ENCODE measurements around the gene MIA2.

DNA sequence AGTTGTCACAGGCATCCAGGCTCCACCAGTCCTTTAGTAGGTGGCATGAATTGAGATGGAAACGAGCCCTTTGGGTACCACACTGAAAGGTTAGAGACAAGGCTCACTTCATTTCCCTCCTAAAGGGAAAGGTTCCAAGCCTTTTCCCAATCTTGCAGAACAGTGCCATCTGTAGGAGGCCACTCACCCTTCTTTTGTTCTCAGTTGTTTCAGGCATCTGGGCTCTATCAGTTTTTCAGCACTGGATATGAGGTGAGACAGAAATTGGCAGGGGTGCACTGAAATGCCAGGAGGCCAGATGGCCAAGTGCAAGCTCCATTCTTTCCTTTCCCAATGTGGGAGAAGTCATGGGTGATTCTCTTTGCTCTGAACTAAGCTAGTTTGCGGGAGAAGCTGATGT lies 183.3 kb downstream of the MIA2 start:
- no peak for TF ChIP-seq EZH2 (IDR thresholded peaks at IDR 0.05; ENCODE audit: borderline replicate concordance)
- TF ChIP-seq, protein P1, sequence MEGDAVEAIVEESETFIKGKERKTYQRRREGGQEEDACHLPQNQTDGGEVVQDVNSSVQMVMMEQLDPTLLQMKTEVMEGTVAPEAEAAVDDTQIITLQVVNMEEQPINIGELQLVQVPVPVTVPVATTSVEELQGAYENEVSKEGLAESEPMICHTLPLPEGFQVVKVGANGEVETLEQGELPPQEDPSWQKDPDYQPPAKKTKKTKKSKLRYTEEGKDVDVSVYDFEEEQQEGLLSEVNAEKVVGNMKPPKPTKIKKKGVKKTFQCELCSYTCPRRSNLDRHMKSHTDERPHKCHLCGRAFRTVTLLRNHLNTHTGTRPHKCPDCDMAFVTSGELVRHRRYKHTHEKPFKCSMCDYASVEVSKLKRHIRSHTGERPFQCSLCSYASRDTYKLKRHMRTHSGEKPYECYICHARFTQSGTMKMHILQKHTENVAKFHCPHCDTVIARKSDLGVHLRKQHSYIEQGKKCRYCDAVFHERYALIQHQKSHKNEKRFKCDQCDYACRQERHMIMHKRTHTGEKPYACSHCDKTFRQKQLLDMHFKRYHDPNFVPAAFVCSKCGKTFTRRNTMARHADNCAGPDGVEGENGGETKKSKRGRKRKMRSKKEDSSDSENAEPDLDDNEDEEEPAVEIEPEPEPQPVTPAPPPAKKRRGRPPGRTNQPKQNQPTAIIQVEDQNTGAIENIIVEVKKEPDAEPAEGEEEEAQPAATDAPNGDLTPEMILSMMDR (IDR thresholded peaks at IDR 0.05; ENCODE audit: poor library complexity) = no peak

Data from hepatocyte (in vitro differentiated cells).